HG03575 (cell line): Measurements from ENCODE around the gene DGKA.

ENCODE experiments used
- ATAC-seq: cut with Tn5 transposase; IDR thresholded peaks from one replicate; pipeline ENCODE4 v1.9.1; 2021; ENCODE audit not compliant: unreplicated experiment, insufficient number of reproducible peaks, low FRiP score; ENCODE audit errors: extremely low read depth

DGKA gene

GRCh38 chr12:55929306-55929791 lies 1.6 kb upstream of the DGKA start:
- peak; percentile 31 for ATAC-seq

DNA sequence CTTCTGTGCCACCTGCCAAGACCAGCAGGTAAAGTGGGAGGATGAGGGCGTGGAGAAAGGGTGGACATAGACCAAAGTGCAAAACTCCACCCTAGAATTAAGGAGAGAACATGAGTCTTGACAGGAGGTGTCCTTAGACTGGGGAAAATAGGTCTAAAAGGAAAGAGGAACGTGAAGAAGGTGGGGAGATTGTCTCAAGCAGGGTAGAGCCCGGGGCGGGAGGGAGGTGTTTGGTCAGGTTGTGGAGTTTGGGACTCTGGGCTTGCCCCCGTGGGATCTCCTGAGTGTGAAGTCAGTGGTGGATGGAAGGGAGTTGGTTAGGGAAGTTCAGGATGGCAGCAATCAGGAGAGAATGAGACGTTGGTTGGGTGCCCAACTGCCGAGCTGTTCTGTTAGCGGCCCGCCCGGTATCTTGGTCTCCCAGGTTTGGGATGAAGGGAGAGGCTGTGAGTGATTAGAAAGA lies 386 bp downstream of the DGKA start:
- no peak for ATAC-seq

DNA sequence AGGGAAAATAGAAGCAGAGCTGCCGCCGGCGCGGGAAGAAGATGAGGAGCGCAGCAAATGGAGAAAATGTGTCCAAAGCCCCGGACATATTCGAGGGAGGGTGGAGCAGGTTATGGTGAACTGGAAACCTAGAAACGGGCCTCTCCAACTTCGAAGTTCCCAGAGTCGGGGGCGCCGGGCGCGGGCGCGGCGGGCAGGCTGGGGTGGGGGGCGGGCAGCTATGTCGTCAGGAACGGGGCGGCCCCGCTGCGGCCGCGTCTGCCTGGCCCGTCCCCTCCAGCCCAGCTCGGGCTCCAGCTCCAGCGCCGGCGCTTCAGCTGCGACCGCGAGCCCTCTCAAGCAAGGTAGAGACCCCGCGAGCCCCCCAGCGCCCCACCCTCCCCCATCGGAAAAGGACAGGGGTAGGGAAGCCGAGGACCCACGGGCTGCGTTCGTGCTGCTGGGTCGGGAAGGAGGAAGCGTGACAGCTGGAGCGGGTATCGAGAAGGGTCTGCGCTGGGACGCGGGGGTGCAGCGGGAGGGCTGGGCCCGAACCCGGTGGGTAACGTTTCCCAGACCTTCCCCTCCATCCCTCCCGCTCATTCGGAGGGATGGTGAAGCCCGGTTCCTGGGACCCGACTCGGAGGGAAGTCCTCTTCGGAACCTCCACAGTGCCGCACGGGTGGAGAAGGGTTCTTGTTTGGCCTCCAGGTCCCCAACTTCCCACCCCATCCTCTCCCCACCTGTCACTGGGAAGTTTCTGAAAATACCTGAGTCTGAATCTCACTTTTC lies 1.0 kb downstream of the DGKA start:
- ATAC-seq, result no peak

DNA sequence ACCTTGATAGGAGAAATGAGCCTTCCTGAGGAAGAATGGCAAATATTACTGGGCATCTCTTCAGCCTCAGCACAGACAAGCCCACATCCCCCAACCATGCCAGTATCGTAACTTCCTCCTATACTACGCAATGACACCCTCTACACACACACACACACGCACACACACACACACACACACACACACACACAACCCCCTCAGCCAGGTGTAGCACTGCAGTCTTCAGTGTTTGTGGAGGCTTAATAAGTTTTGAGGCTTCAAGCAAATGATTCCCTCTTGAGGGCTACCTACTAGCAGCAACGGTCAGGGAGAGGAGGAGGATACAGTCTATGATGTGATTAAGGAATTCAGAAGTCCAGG lies 1.6 kb downstream of the DGKA start:
- ATAC-seq, result no peak

DNA sequence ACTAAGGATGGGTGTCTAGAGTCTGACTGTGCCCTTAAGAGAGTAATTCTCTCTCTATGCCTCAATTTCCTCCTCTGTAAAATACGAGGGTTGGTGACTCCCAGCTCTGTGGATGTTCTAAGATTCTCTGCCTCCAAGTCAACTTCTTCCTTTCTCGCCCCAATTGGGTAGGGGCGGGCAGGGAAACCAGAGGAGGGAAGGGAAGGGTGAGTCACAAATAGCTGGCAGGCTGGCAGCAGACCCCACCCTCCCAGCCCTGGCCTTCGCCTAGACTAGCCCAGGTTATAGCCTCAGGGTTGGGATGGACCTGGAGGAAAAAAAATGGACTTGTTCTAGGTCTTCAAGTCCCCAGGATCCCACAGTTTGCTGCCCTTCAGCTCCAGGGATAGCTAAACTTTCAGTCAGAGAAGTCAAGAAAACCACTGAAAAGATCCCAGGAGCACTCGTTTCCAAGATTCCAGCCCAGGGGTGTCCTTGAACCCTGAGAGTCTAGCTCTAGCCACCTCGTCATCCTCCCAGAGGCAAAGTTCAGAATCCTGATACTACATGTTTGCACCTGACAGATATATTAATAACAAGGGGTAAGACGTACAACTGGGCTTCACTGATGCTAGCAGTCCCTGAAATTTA lies 2.3 kb downstream of the DGKA start:
- ATAC-seq, result no peak

DNA sequence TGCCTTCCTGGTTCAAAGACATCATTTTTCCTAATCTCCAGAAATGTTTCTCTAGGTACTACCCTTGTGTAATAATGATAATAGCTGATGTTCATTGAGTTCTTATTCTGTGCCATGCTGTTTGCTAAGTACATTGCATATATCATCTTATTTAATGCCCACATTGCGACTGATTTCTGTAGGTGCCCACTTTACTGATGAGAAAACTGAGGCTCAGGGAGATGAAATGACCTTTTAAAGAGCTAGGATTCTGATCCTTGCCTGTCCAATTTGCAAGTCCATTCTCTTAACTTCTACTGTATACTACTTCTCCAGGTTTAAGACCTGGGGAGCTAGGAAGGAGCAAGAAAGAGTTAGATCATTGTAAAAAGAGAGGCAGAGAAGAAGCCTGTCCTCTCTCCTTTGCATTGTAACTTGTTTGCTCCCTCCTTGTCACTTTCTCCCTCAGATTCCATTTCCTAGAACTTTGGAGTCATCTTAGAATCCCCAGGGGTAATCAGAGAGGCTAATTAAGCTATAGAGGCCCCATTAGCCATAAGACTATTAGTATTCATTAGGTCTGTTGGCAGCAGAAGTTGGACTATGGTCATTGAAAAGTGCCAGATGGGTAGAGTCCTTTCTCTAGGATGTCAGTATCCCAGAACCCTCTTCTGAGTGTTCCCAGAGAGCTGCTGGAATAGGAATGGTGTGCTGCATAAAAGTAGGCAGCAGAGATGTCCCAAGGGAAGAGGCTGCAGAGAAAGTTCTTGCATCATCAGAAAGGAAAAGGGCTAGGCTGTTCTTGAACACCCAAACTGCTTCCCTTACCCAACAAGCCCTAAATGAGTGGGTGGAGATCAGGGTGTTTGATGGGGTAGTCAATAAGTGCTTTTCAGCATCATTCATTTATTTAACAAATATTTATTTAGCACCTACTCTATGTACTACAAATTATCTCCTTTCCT lies 3.1 kb downstream of the DGKA start:
- ATAC-seq, result no peak

DNA sequence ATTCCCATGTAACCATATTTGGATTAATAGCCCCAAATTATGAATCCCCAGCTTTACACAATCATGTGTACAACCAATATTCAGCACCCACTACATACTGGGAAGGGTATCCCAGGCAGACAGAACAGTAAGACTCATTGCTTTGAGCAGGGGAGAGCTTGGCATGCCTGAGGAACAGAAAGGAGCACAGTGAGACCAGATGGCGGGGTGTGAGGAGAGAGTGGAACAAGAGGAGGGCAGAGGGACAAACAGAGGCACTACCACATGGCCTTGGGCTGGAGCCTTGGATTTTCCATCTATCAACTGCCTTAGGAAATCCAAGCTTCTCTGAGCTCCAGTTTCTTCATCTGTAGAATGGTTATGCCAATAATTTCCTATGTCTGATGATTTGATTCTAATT lies 3.8 kb downstream of the DGKA start:
- no peak for ATAC-seq

DNA sequence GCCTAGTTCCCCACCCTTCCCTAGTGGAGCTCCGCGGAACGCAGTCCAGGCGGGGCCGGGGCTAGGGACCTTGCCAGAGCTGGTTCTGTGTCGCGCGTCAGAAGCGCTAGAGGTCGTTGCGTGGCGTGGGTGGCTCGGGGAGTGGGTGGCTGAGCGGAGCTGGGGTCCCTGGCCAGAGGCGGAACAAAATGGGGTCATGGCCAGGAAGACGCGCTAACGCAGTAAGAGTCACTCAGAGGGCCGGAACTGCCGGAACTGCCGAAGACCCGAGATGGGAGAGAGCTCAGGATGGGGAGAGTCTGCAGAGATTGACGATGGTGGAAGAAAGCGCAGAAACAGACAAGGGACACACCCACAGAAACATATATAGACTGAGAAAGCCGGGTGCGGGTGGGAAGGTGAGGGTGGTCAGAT lies 4.8 kb downstream of the DGKA start:
- ATAC-seq, result no peak

DNA sequence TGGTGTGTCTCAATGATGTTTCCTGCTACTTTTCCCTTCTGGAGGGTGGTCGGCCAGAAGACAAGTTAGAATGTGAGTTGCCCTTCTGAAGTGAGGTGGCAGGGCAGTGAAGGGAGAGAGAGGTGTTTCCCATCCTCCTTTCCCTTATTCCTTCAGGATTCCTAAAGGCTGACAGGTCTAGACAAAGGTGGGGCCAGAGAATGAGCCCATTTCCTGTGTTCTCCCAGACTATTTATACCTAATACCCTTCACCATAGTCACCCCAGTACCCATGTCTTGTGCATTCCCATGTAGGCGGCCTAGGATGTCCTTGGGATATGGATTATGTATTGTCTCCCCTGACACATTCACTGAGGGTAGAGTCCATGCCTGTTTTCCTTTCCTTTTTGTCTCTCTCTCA lies 7.0 kb downstream of the DGKA start:
- no peak for ATAC-seq

- ATAC-seq, result no peak
Measured at GRCh38 chr12:55938826-55939501, 8.0 kb downstream of the DGKA start.

- ATAC-seq, result peak; percentile 83
Measured at GRCh38 chr12:55940065-55940732, 9.2 kb downstream of the DGKA start.

DNA sequence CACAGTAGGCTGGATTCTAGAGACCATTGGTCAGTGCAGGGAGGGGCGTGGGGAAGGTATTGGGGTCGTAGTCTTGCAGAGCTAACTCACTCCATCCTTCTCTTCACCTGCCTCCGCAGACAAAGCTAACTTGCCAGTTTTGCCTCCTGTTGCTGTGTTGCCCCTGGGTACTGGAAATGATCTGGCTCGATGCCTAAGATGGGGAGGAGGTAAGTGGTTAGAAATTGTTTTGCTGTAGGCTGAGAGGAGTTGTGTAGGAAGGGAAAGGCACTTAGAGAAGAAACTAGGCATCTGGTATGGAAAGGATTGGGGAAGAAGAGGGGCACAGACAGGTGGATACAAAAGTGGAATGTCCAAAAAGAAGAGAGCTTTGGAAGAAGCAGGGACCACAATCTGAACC lies 11.1 kb downstream of the DGKA start:
- ATAC-seq, result no peak

- no peak for ATAC-seq
Measured at GRCh38 chr12:55942577-55943136, 11.7 kb downstream of the DGKA start.

- ATAC-seq, result no peak
Measured at GRCh38 chr12:55946553-55946952, 15.6 kb downstream of the DGKA start.

DNA sequence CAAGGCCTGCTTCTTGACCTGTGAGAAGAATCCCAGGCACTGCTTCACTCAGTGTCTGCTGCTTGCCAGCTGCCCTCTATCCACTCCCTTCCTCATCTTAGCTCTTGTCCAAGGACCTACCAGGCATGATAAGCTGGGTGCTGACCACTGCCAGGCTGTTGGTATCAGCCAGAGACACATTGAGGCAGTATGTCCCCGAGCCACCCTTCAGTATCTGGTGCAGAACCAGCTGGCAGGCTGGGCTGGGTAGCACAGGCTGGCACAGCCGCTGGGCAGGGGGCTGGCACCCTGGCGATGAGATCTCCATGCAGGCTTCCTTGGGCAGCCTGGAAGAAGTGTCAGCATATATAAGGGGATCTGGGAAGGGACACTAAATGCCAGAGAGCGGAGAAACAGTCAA lies 24.4 kb downstream of the DGKA start:
- ATAC-seq, result no peak

- ATAC-seq, result no peak
Measured at GRCh38 chr12:55955800-55956508, 25.0 kb downstream of the DGKA start.

DNA sequence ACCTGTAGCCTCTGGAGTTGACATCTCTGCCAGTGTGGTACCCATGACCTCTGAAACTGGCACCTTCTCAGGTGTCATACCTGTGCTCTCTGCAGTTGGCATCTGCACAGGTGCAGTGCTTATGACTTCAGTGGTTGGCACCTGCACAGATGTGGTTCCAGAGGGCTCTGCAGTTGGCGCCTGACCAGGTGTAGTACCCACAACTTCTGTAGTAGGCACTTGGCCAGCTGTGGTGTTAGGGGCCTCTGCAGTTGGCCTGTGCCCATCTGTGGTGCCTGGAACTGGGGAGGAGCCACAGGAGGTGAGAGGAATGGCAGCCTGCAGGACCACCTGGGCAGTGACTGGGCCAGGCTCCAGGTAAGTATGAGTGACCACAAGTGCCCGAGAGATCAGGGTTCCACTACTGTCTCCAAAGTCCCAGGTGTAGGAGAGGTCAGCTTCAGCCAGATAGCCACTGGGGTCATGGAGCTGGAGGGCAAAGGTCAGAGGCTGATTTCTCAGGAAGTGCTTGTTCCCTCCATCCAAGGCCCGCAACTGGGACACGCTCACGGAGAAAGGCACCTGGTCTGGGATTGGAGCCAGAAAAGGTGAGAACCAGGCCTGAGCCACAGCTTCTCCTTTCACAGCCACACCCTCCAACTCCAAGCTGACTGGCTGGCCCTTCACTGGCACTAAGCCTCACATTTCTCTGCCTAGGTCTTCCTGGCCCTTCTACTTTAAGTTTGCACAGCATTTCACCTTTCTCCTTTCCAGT lies 26.3 kb downstream of the DGKA start:
- no peak for ATAC-seq
